ENCODE data around the gene KIRREL1.

GRCh38 chr1:157976888-157977287 lies 16.6 kb upstream of the KIRREL1 start:
- TF ChIP-seq CTCF (IDR thresholded peaks at IDR 0.05; ENCODE audit: borderline replicate concordance, extremely low read depth, low read length, poor library complexity, severe bottlenecking) (no peak), EZH2 (IDR thresholded peaks at IDR 0.05; ENCODE audit: borderline replicate concordance, low read depth, low read length, severe bottlenecking) (no peak)
